A673 (cell line): ENCODE data around the gene TPH2.

Experiments used
- CTCF ChIP-seq: fragments of 300-800, 200-600 bp; sonication (generic); conservative IDR thresholded peaks from 2 replicates; pipeline ENCODE4 v1.5.1; 2017; ENCODE audit warnings: low read depth, mild to moderate bottlenecking, antibody characterized with exemption, low read length, moderate library complexity, mixed read lengths
- EZH2 ChIP-seq: fragments of 200-600 bp; sonication (generic); IDR thresholded peaks from 2 replicates; pipeline ENCODE4 v1.6.1; 2017; ENCODE audit warnings: borderline replicate concordance, low read depth, mild to moderate bottlenecking, mixed read lengths, antibody characterized with exemption, low read length; ENCODE audit not compliant: poor library complexity, severe bottlenecking

DNA sequence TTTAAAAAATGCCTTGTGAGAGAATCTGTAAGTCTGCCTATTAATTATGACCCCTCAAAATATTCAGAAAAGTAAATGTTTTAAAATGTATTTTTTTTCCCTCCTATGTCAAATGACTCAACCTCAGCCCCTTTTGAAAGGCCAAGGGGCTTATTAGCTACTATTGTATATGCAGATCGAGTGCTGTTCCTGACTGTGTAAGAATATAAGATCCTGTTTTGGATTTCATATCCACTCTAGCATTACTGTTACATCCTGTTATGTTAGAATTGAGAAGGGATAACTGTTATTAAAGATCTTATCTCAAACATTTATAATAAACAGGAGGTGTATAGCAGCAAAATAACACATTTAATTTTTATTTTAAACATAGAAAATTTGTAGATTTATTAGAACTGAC, 46.6 kb upstream of the TPH2 start:
- no peak for TF ChIP-seq CTCF
- TF ChIP-seq EZH2 = no peak
